A673 (cell line): ENCODE measurements around the gene LSR. TPM values are rescaled to one million over a fixed set of nuclear protein-coding genes. Genes with fewer than 3 reads are reported as not detected.

Source experiments
- BruUV-seq: library from RNA; stranded (reverse); fragments of 400-500 nt; replicated peaks from 2 replicates; lab custom pipeline; 2021; lab: Mats Ljungman, UMichigan
- CTCF ChIA-PET: fragments of 300-600 bp; sonication (Branson Sonifier 250); formaldehyde crosslinking; loops from one replicate; lab custom pipeline; 2022; ENCODE audit warnings: antibody characterized with exemption; lab: Charles Lee
- POLR2A ChIA-PET: fragments of 300-600 bp; sonication (Branson Sonifier 250); formaldehyde crosslinking; loops from one replicate; lab custom pipeline; 2022; ENCODE audit warnings: antibody characterized with exemption; ENCODE audit not compliant: low non-redundant PET; lab: Charles Lee
- DNase-seq: peaks from one replicate; pipeline ENCODE4 v3.0.0-alpha.2; 2015; ENCODE audit warnings: low spot score
- H3K27ac ChIP-seq: fragments of 200-600 bp; sonication (generic); 2 replicates; pipeline ENCODE4 v1.5.1; 2016; ENCODE audit warnings: mixed run types, low read depth, mild to moderate bottlenecking, mixed read lengths, antibody characterized with exemption, low read length; ENCODE audit not compliant: poor library complexity, severe bottlenecking
- H3K27me3 ChIP-seq: fragments of 200-600 bp; sonication (generic); replicated peaks from 2 replicates; pipeline ENCODE4 v1.6.1; 2017; ENCODE audit warnings: mixed run types, low read depth, mild to moderate bottlenecking, mixed read lengths, antibody characterized with exemption, low read length; ENCODE audit not compliant: insufficient read depth, poor library complexity
- H3K36me3 ChIP-seq: fragments of 200-600 bp; sonication (generic); 2 replicates; pipeline ENCODE4 v1.6.1; 2016; ENCODE audit warnings: mixed run types, mild to moderate bottlenecking, mixed read lengths, antibody characterized with exemption, low read length; ENCODE audit not compliant: insufficient read depth, poor library complexity, severe bottlenecking
- H3K4me1 ChIP-seq: fragments of 200-600 bp; sonication (generic); 2 replicates; pipeline ENCODE4 v1.6.1; 2017; ENCODE audit warnings: mixed run types, mild to moderate bottlenecking, mixed read lengths, antibody characterized with exemption, low read length; ENCODE audit not compliant: insufficient read depth, poor library complexity, severe bottlenecking
- H3K4me3 ChIP-seq: fragments of 200-600 bp; sonication (generic); 2 replicates; pipeline ENCODE4 v1.5.1; 2016; ENCODE audit warnings: low read depth, mixed run types, mild to moderate bottlenecking, mixed read lengths, low read length; ENCODE audit not compliant: poor library complexity, severe bottlenecking
- H3K9me3 ChIP-seq: fragments of 200-600 bp; sonication (generic); 2 replicates; pipeline ENCODE4 v1.6.1; 2016; ENCODE audit warnings: mixed run types, low read depth, mild to moderate bottlenecking, mixed read lengths, antibody characterized with exemption, low read length; ENCODE audit not compliant: poor library complexity, severe bottlenecking
- CTCF ChIP-seq: fragments of 300-800, 200-600 bp; sonication (generic); conservative IDR thresholded peaks from 2 replicates; pipeline ENCODE4 v1.5.1; 2017; ENCODE audit warnings: low read depth, mild to moderate bottlenecking, antibody characterized with exemption, low read length, moderate library complexity, mixed read lengths
- EZH2 ChIP-seq: fragments of 200-600 bp; sonication (generic); IDR thresholded peaks from 2 replicates; pipeline ENCODE4 v1.6.1; 2017; ENCODE audit warnings: borderline replicate concordance, low read depth, mild to moderate bottlenecking, mixed read lengths, antibody characterized with exemption, low read length; ENCODE audit not compliant: poor library complexity, severe bottlenecking
- intact Hi-C: fragments of 100-400 bp; cut with micrococcal nuclease; formaldehyde crosslinking; loops from one replicate; pipeline ENCODE4 v1.10.0; 2022; ENCODE audit not compliant: unreplicated experiment
- total RNA-seq: library from RNA; stranded (reverse); gene quantifications from 2 replicates; pipeline ENCODE4 v1.2.3, GENCODE V29; 2021

The LSR gene
- total RNA-seq, 1 experiment from 2014 or later, result 1.9 TPM

- H3K27me3 ChIP-seq, result no peaks in the 10 kb centered on the region
- TF ChIP-seq CTCF (no peak), EZH2 (no peak)
- ChIA-PET CTCF (no interaction called here), POLR2A (no interaction called here)
- no TSS peak for BruUV-seq
- no peak overlapping the region for H3K4me3 ChIP-seq
- no peaks in the 10 kb centered on the region for H3K9me3 ChIP-seq
- no peaks in the 10 kb centered on the region for H3K4me1 ChIP-seq
- no peak overlapping the region for H3K27ac ChIP-seq
- intact Hi-C loops, result no loop called here
- no peak for DNase-seq
- no peaks in the 10 kb centered on the region for H3K36me3 ChIP-seq
Measured at GRCh38 chr19:35206379-35206778, 42.4 kb upstream of the LSR start.

- BruUV-seq, result no TSS peak
- intact Hi-C loops, result no loop called here
- POLR2A ChIA-PET, result no interaction called here
- CTCF ChIA-PET, result no interaction called here
- Histone ChIP-seq H3K27me3 (no peaks in the 10 kb centered on the region), H3K9me3 (no peaks in the 10 kb centered on the region), H3K4me3 (no peak overlapping the region), H3K27ac (no peak overlapping the region), H3K4me1 (no peaks in the 10 kb centered on the region), H3K36me3 (no peaks in the 10 kb centered on the region)
- TF ChIP-seq CTCF (no peak), EZH2 (no peak)
- no peak for DNase-seq
Measured at GRCh38 chr19:35206855-35207254, 41.9 kb upstream of the LSR start.

- Histone ChIP-seq H3K4me3 (no peak overlapping the region), H3K36me3 (no peaks in the 10 kb centered on the region), H3K27ac (no peak overlapping the region), H3K4me1 (no peaks in the 10 kb centered on the region), H3K27me3 (no peaks in the 10 kb centered on the region), H3K9me3 (no peaks in the 10 kb centered on the region)
- intact Hi-C loops, result no loop called here
- POLR2A ChIA-PET, result no interaction called here
- no peak for DNase-seq
- TF ChIP-seq EZH2 (no peak), CTCF (no peak)
- BruUV-seq, result no TSS peak
- CTCF ChIA-PET, result no interaction called here
Measured at GRCh38 chr19:35207391-35207871, 41.4 kb upstream of the LSR start.
